ENCODE results near the gene OR2F1.

Gene OR2F1, protein sequence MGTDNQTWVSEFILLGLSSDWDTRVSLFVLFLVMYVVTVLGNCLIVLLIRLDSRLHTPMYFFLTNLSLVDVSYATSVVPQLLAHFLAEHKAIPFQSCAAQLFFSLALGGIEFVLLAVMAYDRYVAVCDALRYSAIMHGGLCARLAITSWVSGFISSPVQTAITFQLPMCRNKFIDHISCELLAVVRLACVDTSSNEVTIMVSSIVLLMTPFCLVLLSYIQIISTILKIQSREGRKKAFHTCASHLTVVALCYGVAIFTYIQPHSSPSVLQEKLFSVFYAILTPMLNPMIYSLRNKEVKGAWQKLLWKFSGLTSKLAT

GRCh38 chr7:143954544-143954943, at the start of gene OR2F1:
OR2F1 (plus strand) TSS chr7:143954844; CDS start chr7:143959971, 5,127 bp downstream.
- DNase-seq: no peak
- ATAC-seq: no peak

DNA sequence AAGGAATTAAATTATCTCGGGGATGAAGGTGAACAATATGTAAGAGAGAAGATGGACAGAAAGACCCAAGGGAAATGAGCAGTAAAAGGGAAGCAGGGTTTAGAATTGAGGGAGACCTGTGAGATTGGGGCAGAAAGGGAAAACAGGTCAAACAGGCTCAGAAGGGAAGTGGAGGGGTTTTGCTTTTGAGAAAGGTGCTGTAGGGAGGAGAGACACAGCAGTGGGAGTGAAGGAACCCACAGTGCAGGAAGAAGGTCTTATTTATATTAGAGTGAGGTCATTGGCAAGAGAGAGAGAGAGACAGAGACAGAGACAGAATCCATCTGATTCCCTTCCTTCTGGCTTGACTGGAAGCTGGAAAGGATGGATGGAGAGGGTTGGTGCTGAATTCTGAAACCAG, 49.1 kb upstream of the OR2F1 start:
- DNase-seq (no peak), ATAC-seq (no peak)

DNA sequence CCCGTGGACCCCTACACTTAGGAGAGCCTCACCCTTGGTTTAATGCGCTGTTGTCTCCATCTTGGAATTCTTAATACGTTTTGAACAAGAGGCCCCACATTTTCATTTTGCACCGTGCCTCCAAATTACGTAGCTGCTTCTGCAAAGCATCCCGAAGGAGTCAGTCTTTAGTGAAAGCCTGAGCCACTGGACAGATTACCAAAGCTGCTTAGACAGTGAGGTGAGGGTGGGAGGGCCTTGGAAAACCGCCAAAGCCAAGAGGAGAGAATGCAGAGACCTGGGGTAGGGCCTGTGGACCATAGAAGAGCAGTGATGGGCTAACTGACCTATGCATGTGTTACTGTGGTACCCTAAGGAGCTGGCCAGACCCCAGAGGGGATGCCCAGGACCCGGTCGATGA, 48.5 kb upstream of the OR2F1 start:
- DNase-seq: no peak
- no peak for ATAC-seq

- DNase-seq (no peak), ATAC-seq (no peak)
Measured at GRCh38 chr7:143906895-143907294, 47.7 kb upstream of the OR2F1 start.

DNA sequence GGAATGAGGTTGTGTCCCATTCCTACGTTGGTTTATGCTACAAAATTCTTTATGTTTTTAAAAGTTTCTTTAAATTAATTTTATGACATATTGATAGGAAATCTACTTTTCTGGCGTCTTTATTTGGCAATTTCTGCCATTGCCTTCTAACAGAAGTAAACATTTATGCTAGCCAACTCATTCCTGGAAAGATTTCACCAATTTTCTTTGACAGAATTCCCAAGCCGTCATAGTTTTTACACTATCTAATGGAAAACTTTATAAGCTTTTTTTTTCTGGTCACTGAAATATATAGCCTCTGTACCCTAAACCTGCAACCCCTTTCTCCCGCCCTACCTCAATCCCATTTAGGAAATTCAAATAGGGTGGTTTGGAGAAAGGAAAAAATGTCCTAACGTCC, 46.5 kb upstream of the OR2F1 start:
- DNase-seq (no peak), ATAC-seq (no peak)

- no peak for DNase-seq
Measured at GRCh38 chr7:143909863-143910262, 44.8 kb upstream of the OR2F1 start.

GRCh38 chr7:143910473-143911248, 44.0 kb upstream of the OR2F1 start:
- ATAC-seq: no peak

More at GRCh38 chr7:143909863-143910262, 44.8 kb upstream of the OR2F1 start:
- no peak for ATAC-seq

GRCh38 chr7:143913945-143914615, 40.6 kb upstream of the OR2F1 start:
- DNase-seq: no peak
- ATAC-seq: peak; percentile 55

More at GRCh38 chr7:143910473-143911248, 44.0 kb upstream of the OR2F1 start:
- DNase-seq: no peak

DNA sequence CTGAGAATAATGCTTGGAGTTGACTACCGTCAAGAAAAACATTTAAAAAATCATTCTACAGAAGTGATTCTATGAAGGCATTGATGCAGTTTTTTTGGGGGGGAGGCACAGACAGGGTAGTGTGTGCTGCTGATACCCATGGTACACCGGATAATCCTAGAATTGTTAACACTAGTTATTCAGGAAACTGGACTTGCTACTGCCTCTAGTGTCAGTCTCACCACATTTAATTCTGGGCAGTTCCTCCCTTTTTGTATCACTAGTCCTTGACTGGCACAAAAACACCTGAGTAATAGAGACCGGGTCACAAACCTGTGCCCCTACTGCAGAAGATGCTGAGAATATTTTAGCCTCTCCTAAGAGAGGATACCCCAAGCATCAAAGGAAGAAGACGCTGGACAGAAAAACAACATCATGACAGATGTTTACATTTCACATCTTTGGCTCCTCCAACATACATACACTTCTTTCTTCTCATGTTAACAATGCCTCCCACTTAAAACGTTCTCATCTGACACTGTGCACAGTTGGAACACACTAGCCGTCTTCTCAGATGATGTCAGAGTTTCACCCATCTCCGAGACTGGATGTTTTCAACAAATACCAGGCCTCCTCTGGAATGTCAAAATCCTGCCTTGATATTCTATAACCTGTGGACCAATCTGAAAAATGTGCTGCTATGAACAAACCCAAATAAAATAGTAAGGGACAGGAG, 39.5 kb upstream of the OR2F1 start:
- no peak for ATAC-seq

DNA sequence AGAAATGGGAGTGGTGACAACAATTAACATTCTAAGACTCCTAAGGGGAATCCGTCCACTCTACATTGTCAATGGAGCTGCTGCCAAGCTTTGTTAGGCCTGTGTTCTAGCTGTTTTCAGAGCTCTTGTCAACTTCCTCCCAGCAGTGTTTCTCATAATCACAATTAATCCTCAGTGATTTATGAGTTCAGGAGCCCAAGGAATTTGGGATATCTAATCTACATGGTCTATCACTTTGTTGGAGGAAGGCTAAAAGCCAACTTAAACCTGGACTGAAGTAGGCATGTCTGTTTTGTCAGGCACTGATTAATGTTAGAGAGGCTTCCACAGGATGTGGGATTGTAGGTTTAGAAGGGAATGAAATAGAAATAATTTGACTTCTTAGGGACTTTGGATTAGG, 29.8 kb upstream of the OR2F1 start:
- ATAC-seq: no peak
- DNase-seq: no peak

More for the DNA sequence above, 39.5 kb upstream of the OR2F1 start:
- no peak for DNase-seq

DNA sequence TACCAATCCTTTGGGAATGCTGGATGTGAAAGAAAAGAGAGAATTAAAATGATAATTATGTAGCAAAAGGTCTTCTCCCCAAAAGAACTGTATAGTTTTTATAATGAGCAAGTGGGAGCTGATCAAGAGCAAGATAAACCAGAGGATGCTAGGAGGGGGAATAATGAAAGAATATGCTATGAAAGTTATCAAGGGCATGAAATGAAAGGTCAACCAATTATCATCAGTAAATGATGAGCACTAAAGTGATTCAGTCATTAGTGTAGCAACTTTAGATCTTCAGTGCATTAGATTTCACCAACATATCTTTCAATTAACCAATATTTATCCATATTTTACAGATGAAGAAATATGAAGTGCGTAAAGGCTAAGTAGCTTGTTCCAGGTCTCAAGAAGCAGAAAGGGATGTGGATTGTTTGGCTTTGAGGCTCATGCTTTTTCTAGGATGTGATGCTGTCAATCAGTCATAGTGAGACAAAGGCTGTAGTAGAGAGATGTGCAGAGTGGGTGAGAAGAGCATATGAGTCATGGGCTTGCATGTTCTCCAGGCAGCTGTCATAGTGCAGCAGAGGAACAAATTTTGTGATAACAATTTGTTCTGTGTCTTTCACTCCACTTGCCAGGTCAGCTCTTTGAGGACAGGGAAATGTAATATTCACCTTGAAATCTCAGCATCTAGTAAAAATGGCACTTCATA, 25.3 kb upstream of the OR2F1 start:
- peak; percentile 99 for ATAC-seq
- no peak for DNase-seq

GRCh38 chr7:143931739-143932138, 22.9 kb upstream of the OR2F1 start:
- no peak for ATAC-seq
- no peak for DNase-seq

DNA sequence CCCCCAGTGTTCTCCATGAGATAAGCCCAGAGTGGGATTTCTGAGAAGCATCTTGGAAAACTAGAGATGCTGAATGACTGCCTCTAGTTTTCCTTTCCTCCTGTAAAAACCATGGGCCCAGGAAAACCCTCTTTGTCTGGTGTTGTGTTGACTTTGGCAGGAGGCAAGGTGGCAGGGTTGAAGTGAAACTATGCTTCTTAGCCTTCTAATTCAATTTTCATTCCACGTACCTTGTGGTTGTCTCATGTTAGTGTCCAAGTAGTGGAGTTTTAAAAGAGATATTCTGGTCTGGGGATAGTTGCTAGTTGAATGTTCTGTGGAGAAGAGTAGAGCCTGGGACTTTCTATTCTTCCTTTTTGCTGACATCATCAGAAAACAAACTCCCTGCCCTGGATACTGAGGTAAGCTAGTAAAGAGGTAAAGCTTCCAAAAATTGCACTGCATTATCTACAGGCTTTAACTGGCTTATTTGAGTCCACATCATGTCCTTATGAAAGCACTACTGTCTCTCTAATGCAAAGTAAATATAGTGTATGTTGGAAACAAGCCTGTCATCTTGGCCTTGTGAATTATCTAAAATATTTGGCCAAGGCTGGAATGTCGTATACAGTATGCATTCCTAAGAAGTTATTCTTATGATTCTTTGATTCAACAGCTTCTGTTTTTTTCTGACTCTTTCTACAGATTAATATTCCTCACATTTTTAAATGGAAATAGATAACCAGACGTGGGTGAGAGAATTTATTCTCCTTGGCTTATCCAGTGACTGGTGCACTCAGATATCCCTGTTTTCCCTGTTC, 19.9 kb upstream of the OR2F1 start, which contains the start of gene OR2F2:
OR2F2 (plus strand) TSS at position 708 of the 800 bp plus-strand sequence; CDS start at position 708, 0 bp downstream.
- DNase-seq (no peak), ATAC-seq (no peak)

- ATAC-seq (no peak), DNase-seq (no peak)
Measured at GRCh38 chr7:143936087-143937009, 18.3 kb upstream of the OR2F1 start.

GRCh38 chr7:143938379-143939243, 16.0 kb upstream of the OR2F1 start:
- ATAC-seq (no peak), DNase-seq (no peak)

DNA sequence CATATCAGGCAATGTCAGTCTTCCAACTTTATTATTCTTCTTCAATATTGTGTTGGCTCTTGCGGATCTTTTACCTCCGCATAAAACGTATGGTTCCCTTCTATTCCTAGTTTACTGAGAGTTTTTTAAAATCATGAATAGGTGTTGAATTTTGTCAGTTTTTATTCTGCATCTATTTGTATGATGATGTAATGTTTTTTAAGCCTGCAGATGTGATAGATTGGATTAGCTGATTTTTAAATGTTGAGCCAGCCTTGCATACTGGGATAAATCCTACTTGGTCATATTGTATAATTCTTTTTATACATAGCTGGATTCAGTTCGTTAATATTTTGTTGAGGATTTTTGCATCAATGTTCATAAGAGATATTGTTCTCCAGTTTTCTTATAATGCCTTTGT, 9.2 kb upstream of the OR2F1 start:
- ATAC-seq: no peak
- DNase-seq: no peak

DNA sequence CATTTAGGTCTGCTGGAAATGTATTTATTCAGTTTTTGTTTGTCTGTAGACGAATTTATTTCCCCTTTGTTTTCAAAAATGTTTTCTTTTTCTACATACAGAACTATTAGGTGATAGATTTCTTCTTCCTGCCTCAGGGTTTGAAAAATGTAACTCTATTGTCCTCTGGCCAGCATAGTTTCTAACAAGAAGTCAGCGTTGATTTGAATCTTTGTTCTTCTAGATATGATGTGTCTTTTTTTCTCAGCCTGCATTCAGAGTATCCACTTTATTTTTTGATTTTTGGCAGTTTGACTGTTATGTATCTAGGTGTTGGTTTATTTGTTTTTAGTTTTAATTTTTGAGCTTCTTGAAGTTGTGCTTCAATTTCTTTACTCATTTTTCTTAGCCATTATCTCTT, 7.5 kb upstream of the OR2F1 start:
- DNase-seq: no peak
- ATAC-seq: no peak

GRCh38 chr7:143948733-143949132, 5.9 kb upstream of the OR2F1 start:
- ATAC-seq (no peak), DNase-seq (no peak)

- no peak for DNase-seq
- ATAC-seq: no peak
Measured at GRCh38 chr7:143953421-143953820, 1.2 kb upstream of the OR2F1 start.
